ENCODE measurements around the gene WNT2.

DNA sequence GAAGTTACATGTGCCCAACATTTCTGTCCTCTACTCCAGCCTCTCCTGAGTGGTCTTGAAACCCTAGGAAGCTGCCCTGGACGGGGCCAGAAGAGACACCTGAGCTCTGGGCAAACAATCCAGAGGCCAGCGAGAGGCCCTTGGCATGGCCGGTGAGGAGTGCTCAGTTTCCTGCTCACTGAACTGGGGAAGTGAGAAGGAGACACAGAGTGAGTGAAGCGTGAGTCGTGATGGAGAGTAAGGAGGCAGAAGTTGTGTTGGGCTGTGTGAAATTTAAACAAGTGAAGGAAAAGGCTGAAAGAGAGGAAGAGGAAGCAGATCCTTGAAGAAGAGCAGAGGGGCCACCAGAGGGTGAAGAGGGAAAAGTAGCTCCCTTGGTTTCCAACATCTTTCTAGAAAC lies 73.2 kb downstream of the WNT2 start:
- TF ChIP-seq CTCF (IDR thresholded peaks at IDR 0.05), result no peak
- TF ChIP-seq POLR2AphosphoS5 (IDR thresholded peaks at IDR 0.05), result no peak
